C4-2B (cell line): ENCODE results near the gene GRK3.

Source experiments
- H3K27ac ChIP-seq: fragments of 450-650 bp; 2 replicates; pipeline ENCODE4 v1.5.1; 2017
- CTCF ChIP-seq: fragments of 450-650 bp; conservative IDR thresholded peaks from 2 replicates; pipeline ENCODE4 v1.5.1; 2017; ENCODE audit warnings: mild to moderate bottlenecking
- ZFX ChIP-seq: fragments of 450-650 bp; IDR thresholded peaks from 2 replicates; pipeline ENCODE4 v1.6.1; 2017

Gene GRK3

GRCh38 chr22:25536589-25536988, 27.9 kb upstream of the GRK3 start:
- no peak overlapping the region for H3K27ac ChIP-seq
- TF ChIP-seq ZFX (no peak), CTCF (no peak)

- no peak for TF ChIP-seq CTCF
- TF ChIP-seq ZFX: no peak
- no peak overlapping the region for H3K27ac ChIP-seq
These were observed 24.1 kb upstream of the GRK3 start for GRCh38 chr22:25540166-25540907.

DNA sequence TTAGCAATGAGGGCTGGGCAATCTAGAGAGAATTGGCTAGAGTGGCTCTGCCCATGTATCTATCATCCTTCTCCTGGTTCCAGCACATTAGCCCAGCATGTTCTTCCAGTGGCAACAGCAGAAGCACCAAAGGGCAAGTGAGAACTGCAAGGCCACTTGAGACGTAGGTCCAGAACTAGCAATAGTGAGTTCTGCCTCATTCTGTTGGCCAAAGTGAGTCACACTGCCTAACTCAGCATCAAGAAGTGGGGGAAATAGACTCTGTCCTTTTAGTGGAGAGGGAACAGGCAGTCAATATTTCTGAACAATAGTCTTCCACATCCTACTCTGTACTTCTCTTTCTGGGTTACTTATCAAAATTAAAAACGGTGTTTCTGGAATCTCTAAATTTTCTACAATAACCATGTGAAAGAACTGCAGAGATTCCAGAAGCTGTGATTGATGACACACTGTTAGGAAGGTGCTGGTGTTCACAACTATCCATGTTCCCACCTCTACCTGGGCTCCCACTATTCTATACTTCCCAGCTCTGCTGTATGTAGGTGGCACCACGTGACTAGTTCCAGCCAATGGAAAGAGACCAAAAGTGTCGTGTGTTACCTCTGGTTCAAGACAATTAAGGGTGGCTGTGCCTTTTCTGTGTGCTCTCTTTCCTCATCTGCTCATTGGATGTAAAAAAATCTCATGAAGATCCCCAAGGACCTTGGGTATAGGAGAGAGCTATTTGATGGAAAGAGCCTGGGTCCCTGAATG, 23.4 kb upstream of the GRK3 start:
- H3K27ac ChIP-seq: no peak overlapping the region

DNA sequence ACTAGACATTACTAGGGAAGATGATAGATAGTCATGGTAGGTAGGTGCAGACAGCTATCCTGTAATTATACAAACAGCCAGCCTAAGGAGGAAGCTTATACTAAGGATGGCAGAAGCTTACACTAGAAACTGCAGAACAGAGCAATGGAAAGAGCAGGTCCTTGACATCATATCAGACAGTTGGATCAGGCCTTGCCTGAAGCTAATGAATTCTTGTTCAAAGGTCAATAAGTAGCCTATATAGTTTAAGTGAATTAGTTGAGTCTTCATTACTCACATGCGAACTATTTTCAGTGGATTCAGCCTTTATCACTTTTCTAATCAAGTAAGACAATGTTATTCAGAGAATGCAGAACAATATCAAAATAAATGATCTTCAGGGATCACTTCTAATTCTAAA, 22.3 kb upstream of the GRK3 start:
- no peak overlapping the region for H3K27ac ChIP-seq
- no peak for TF ChIP-seq ZFX
- TF ChIP-seq CTCF: no peak

More for the DNA sequence above, 23.4 kb upstream of the GRK3 start:
- TF ChIP-seq ZFX: no peak
- TF ChIP-seq CTCF: no peak

DNA sequence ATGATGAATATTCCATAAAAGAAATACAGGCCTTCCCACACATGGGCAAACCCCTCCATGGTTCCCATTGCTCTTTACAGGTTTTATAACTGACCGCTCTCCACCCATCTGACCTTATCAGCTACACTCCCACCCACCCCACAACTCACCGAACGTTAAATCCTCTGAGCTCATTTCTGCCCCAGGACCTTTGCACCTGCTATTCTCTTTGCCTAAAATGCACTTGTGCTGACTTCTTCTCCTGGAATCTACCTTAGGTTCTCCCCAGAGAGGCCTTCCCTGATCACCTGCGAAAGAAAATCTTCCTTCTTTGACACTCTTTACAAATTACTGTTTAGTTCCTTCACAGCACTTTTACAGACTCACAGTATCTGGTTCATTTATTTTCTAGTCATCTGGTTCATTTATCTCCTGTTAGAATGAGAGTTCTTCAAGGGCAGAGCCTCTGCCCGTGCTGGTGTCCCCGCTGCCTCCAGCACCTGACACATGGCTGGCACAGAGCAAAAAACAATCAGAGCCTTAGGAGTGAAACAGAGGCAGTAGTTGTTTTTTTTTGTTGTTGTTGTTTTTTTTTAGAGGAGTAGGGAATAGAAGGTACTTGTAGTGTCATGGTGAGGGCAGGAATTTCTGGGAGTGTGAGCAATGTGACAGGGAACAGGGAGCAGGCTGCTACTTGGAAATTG, 21.6 kb upstream of the GRK3 start:
- no peak overlapping the region for H3K27ac ChIP-seq

DNA sequence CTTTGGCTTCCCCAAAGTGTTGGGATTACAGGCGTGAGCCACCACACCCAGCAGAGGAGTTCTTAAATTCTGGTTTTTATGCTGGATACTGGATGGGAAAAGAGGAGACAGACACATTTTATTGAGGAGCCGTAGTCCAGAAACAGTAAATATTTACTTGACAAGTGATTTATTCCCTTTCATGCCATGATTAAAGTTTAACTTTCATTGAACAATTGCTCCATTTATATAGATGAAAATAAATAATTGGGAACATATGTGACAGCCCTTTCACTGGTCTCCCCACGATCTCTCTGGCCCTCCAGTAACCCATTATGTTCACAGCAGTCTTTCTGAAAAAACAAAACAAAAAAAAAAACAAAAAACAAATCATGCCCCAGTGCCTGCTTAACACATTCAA, 19.3 kb upstream of the GRK3 start:
- TF ChIP-seq ZFX: no peak
- TF ChIP-seq CTCF: no peak
- H3K27ac ChIP-seq: no peak overlapping the region

More for the DNA sequence above, 21.6 kb upstream of the GRK3 start:
- TF ChIP-seq ZFX (no peak), CTCF (no peak)

- no peak overlapping the region for H3K27ac ChIP-seq
- TF ChIP-seq CTCF (no peak), ZFX (no peak)
These were observed 18.8 kb upstream of the GRK3 start for GRCh38 chr22:25545672-25546071.
